Breast epithelium (tissue), 3 donors: ENCODE results near the gene FIZ1.

Source experiments
- CTCF ChIP-seq, 3 donors: fragments of 450-650 bp; IDR thresholded peaks; one replicate each; pipeline ENCODE4 v1.5.1; 2016 to 2017; ENCODE audit warnings: antibody characterized with exemption in 3 of 3, mild to moderate bottlenecking in 3 of 3, moderate library complexity in 3 of 3
- POLR2A ChIP-seq: fragments of 450-650 bp; IDR thresholded peaks from one replicate; pipeline ENCODE4 v1.6.1; 2016; ENCODE audit warnings: antibody characterized with exemption, mild to moderate bottlenecking, moderate library complexity

GRCh38 chr19:55545443-55545842 lies 53.9 kb downstream of the FIZ1 start, which contains the start of gene SBK3:
- TF ChIP-seq POLR2A, result no peak
- TF ChIP-seq CTCF (IDR thresholded peaks at IDR 0.05), result no peak
